CD4-positive, alpha-beta T cell (primary cell): ENCODE results near the gene RNF212. TPM values are rescaled to one million over a fixed set of nuclear protein-coding genes. Genes with fewer than 3 reads are reported as not detected.

Experiments
- ATAC-seq: fragments of 200-7000 bp; cut with Tn5 transposase; one replicate; pipeline ENCODE4 v1.10.0; 2022; ENCODE audit warnings: mild to moderate bottlenecking; ENCODE audit not compliant: poor library complexity
- CTCF ChIA-PET: fragments of 350-600 bp; sonication (Branson Sonifier 250); formaldehyde crosslinking; loops from one replicate; lab custom pipeline; 2021; ENCODE audit warnings: antibody characterized with exemption, inconsistent platforms; lab: Charles Lee
- POLR2A ChIA-PET: fragments of 350-600 bp; sonication (Branson Sonifier 250); formaldehyde crosslinking; loops from one replicate; lab custom pipeline; 2021; ENCODE audit warnings: antibody characterized with exemption, inconsistent platforms; lab: Charles Lee
- DNase-seq, 14 experiments: peaks; one replicate each; pipeline ENCODE4 v3.0.0-alpha.2; 2013 to 2020; ENCODE audit warnings: mixed read lengths in 2 of 14
- H3K27ac ChIP-seq, 2 donors: one replicate each; pipeline versions ENCODE4 v1.5.1 to v1.7.0; 2013; ENCODE audit warnings: low read length in 2 of 2, low read depth in 1 of 2, mild to moderate bottlenecking in 1 of 2
- H3K27me3 ChIP-seq, 2 experiments: 1 replicate in 1 of 2; 2 replicates in 1 of 2; pipeline versions ENCODE4 v1.6.1 to v1.7.0; 2013; ENCODE audit warnings: low read length in 2 of 2, control low read depth in 1 of 2, mild to moderate bottlenecking in 1 of 2, moderate library complexity in 1 of 2; ENCODE audit not compliant: insufficient read depth in 2 of 2, control insufficient read depth in 1 of 2
- H3K36me3 ChIP-seq: one replicate; pipeline ENCODE4 v1.6.1; 2013; ENCODE audit warnings: low read length, control low read depth; ENCODE audit not compliant: insufficient read depth
- H3K4me1 ChIP-seq: one replicate; pipeline ENCODE4 v1.6.1; 2013; ENCODE audit warnings: low read length, control low read depth; ENCODE audit not compliant: insufficient read depth
- H3K4me3 ChIP-seq: one replicate; pipeline ENCODE4 v1.5.1; 2013; ENCODE audit warnings: mild to moderate bottlenecking, low read length, moderate library complexity
- H3K9me3 ChIP-seq, 2 experiments: 1 replicate in 1 of 2; 2 replicates in 1 of 2; pipeline versions ENCODE4 v1.6.1 to v1.7.0; 2013; ENCODE audit warnings: low read length in 2 of 2, mild to moderate bottlenecking in 2 of 2, control low read depth in 1 of 2, moderate library complexity in 1 of 2; ENCODE audit not compliant: control insufficient read depth in 1 of 2, insufficient read depth in 1 of 2
- H3K27ac Mint-ChIP-seq: one replicate; pipeline ENCODE4 v1.8.0; 2020; ENCODE audit warnings: mixed read lengths
- H3K27me3 Mint-ChIP-seq: one replicate; pipeline ENCODE4 v1.8.0; 2021; ENCODE audit warnings: mixed read lengths
- H3K36me3 Mint-ChIP-seq: one replicate; pipeline ENCODE4 v1.8.0; 2021; ENCODE audit warnings: low read depth, mixed read lengths
- H3K4me1 Mint-ChIP-seq: one replicate; pipeline ENCODE4 v1.8.0; 2021; ENCODE audit warnings: low read depth, mixed read lengths
- H3K4me3 Mint-ChIP-seq: one replicate; pipeline ENCODE4 v1.8.0; 2020; ENCODE audit warnings: mild to moderate bottlenecking, mixed read lengths
- H3K9me3 Mint-ChIP-seq: one replicate; pipeline ENCODE4 v1.8.0; 2020; ENCODE audit warnings: mixed read lengths
- intact Hi-C, 2 experiments: fragments of 100-400 bp; cut with DNase I in 1 of 2; cut with micrococcal nuclease in 1 of 2; formaldehyde crosslinking; loops; one replicate each; pipeline versions ENCODE4 v1.15.1 to v1.9.0; 2023 to 2025; cut with DNase I, micrococcal nuclease
- total RNA-seq, 174 experiments: library from RNA in 2 of 174; stranded (reverse) in 2 of 174; gene quantifications; one replicate each; pipeline ENCODE4 v1.2.3 and lab custom pipeline; 2021 to 2026
- TF ChIP-seq, protein P1 (sequence below): fragments of 200-600 bp; IDR thresholded peaks from one replicate; pipeline ENCODE4 v1.8.0; 2022; ENCODE audit warnings: antibody characterized with exemption, mild to moderate bottlenecking

RNF212 gene
- total RNA-seq, 2 experiments from 2014 or later: 5.6 to 8.3 TPM

GRCh38 chr4:1079711-1080265 lies 33.6 kb downstream of the RNF212 start:
- no peaks in the 10 kb centered on the region for H3K4me1 Mint-ChIP-seq
- ChIA-PET CTCF (no interaction called here), POLR2A (no interaction called here)
- Histone ChIP-seq H3K27ac (no peak overlapping the region), H3K4me1 (no peaks in the 10 kb centered on the region), H3K4me3 (no peak overlapping the region), H3K27me3 (peaks cover 2 to 4% of the 10 kb centered on the region in 2 experiments), H3K9me3 (peaks cover 0 to 9% of the 10 kb centered on the region in 2 experiments), H3K36me3 (no peaks in the 10 kb centered on the region)
- DNase-seq (no peak), ATAC-seq (no peak)
- H3K27ac Mint-ChIP-seq: no peak overlapping the region
- H3K9me3 Mint-ChIP-seq: no peaks in the 10 kb centered on the region
- TF ChIP-seq, protein P1, sequence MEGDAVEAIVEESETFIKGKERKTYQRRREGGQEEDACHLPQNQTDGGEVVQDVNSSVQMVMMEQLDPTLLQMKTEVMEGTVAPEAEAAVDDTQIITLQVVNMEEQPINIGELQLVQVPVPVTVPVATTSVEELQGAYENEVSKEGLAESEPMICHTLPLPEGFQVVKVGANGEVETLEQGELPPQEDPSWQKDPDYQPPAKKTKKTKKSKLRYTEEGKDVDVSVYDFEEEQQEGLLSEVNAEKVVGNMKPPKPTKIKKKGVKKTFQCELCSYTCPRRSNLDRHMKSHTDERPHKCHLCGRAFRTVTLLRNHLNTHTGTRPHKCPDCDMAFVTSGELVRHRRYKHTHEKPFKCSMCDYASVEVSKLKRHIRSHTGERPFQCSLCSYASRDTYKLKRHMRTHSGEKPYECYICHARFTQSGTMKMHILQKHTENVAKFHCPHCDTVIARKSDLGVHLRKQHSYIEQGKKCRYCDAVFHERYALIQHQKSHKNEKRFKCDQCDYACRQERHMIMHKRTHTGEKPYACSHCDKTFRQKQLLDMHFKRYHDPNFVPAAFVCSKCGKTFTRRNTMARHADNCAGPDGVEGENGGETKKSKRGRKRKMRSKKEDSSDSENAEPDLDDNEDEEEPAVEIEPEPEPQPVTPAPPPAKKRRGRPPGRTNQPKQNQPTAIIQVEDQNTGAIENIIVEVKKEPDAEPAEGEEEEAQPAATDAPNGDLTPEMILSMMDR: no peak
- intact Hi-C loops: no loop called here
- no peak overlapping the region for H3K4me3 Mint-ChIP-seq
- no peaks in the 10 kb centered on the region for H3K36me3 Mint-ChIP-seq
- H3K27me3 Mint-ChIP-seq: peaks cover 24% of the 10 kb centered on the region

DNA sequence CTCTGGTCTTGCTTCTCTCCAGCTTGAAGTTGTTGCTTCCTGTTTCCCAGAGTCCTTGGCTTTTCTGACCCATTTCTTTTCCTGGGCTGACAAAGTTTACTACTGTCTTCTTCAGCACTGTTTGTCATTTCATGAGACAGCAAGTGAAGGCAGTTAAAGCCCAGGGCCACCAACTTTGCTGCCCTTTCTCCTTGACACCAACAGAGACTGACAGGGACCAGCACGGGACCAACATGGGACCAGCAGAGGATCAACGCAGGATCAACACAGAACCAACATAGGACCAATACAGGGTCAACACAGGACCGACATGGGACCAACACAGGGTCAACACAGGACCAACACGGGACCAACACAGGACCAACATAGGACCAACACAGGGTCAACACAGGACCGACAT lies 34.9 kb downstream of the RNF212 start:
- peaks cover 24% of the 10 kb centered on the region for H3K27me3 Mint-ChIP-seq
- H3K9me3 ChIP-seq: peaks cover 0 to 9% of the 10 kb centered on the region in 2 experiments
- intact Hi-C loops: no loop called here
- H3K27ac Mint-ChIP-seq: no peak overlapping the region
- CTCF ChIA-PET: no interaction called here
- no peaks in the 10 kb centered on the region for H3K9me3 Mint-ChIP-seq
- DNase-seq: no peak
- no peak overlapping the region for H3K27ac ChIP-seq
- POLR2A ChIA-PET: interaction anchor here (0.8 kb wide), 1 partner anchor 23 kb away, joined by 3 read pairs; no protein-coding TSS in a partner anchor
- no peaks in the 10 kb centered on the region for H3K36me3 Mint-ChIP-seq
- H3K4me3 Mint-ChIP-seq: no peak overlapping the region
- TF ChIP-seq, protein P1: no peak
- peaks cover 2 to 4% of the 10 kb centered on the region in 2 experiments for H3K27me3 ChIP-seq
- H3K4me1 Mint-ChIP-seq: no peaks in the 10 kb centered on the region
- H3K4me3 ChIP-seq: no peak overlapping the region
- no peaks in the 10 kb centered on the region for H3K4me1 ChIP-seq
- H3K36me3 ChIP-seq: no peaks in the 10 kb centered on the region
- ATAC-seq: no peak

DNA sequence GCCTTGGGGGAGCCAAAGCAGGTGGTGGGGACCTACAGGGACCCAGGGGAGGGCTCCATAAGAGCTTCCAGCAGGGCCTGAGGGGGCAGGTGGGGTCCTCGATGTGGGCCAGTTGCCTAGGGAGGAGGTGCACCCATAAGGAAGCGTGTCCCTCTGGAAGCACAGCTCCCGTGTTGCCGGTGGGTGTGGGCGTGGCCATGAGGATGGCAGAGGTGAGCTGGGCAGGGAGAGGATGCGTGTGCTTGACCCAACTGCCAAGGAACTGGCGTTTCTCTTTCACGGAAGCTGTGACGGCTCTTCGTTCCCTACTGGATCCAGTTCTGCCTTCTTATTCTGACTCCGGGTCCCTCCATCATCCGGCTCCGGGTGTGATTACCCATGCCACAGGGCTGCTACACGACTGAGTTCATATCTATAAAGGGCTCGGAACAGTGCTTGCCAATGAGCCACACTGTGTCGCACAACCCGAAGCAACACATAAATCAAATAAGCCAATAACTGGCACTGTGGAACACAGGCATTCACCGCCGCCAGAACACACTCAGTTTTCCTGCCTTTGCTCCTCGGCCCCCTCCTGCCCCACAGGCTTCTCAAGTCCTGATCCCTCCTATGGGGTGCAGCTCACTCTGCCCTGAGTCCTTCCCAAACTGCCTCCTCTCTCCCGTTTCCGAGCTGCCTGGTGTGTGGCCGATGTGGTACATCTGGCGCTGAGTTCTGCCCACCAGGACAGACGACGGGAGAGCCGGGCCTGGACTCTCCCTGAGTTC lies 35.5 kb downstream of the RNF212 start:
- Histone ChIP-seq H3K4me1 (peaks cover 3% of the 10 kb centered on the region), H3K9me3 (peaks cover 0 to 9% of the 10 kb centered on the region in 2 experiments), H3K4me3 (no peak overlapping the region), H3K27ac (no peak overlapping the region), H3K36me3 (no peaks in the 10 kb centered on the region), H3K27me3 (peaks cover 2 to 4% of the 10 kb centered on the region in 2 experiments)
- Mint-ChIP-seq H3K4me3 (no peak overlapping the region), H3K27ac (no peak overlapping the region), H3K4me1 (peaks cover 3% of the 10 kb centered on the region), H3K36me3 (no peaks in the 10 kb centered on the region), H3K27me3 (peaks cover 21% of the 10 kb centered on the region), H3K9me3 (no peaks in the 10 kb centered on the region)
- TF ChIP-seq, protein P1: no peak
- DNase-seq: no peak
- POLR2A ChIA-PET: interaction anchor here (0.8 kb wide), 1 partner anchor 22 kb away, joined by 3 read pairs; no protein-coding TSS in a partner anchor
- intact Hi-C loops: no loop called here
- CTCF ChIA-PET: no interaction called here
- ATAC-seq: no peak
